ENCODE data around the gene SLC6A6. TPM values are rescaled to one million over a fixed set of nuclear protein-coding genes. Genes with fewer than 3 reads are reported as not detected.
A peak's percentile ranks its signal among the peaks of the same experiment; 100 is the strongest.

SLC6A6 gene
- total RNA-seq, 4 donors from 2014 or later: 4.4 to 10.5 (median 7.7) TPM

- Histone ChIP-seq H3K27me3 (no peaks in the 10 kb centered on the region), H3K4me3 (no peak overlapping the region), H3K4me1 (peaks cover 11 to 29% (median 20%) of the 10 kb centered on the region in 4 donors), H3K27ac (peak overlapping the region; percentile 77 to 89 (median 84)), H3K9me3 (no peaks in the 10 kb centered on the region), H3K36me3 (no peaks in the 10 kb centered on the region)
- peak; percentile 89 for DNase-seq
- 32 to 33% methylated on average over 5 to 25 of the region's 25 CpGs for WGBS, 2 donors (ENCODE audit: low coverage in 1 of 2)
- intact Hi-C loops (cut with DNase I; ENCODE audit: low total_unique reads) (no loop called here), in situ Hi-C loops (cut with MboI; ENCODE audit: low pct_ligation_motif_present in 1 of 4, low pct_unique_long_range_greater_than_20kb in 1 of 4, low sequenced_read_pairs in 3 of 4) (loop anchor here in 1 of 4 donors (25.0 kb wide), 1 partner anchor 566 kb away; the partner anchor contains the start of gene WNT7A)
- TF ChIP-seq CTCF (IDR thresholded peaks at IDR 0.05) (peak in 4 of 5 experiments; percentile 8 to 46 (median 31)), EP300 (IDR thresholded peaks at IDR 0.05; ENCODE audit: low read depth) (peak; percentile 52), POLR2AphosphoS5 (IDR thresholded peaks at IDR 0.05) (peak; percentile 79 to 84 (median 80)), POLR2A (IDR thresholded peaks at IDR 0.05) (no peak)
These were observed 50.6 kb downstream of the SLC6A6 start for GRCh38 chr3:14452740-14453710.

- TF ChIP-seq POLR2A (IDR thresholded peaks at IDR 0.05): no peak
- TF ChIP-seq CTCF (IDR thresholded peaks at IDR 0.05): no peak
- TF ChIP-seq POLR2AphosphoS5 (IDR thresholded peaks at IDR 0.05): no peak
- TF ChIP-seq EP300 (IDR thresholded peaks at IDR 0.05; ENCODE audit: low read depth): no peak
- H3K36me3 ChIP-seq: no peaks in the 10 kb centered on the region
- no peaks in the 10 kb centered on the region for H3K9me3 ChIP-seq
- H3K4me3 ChIP-seq: no peak overlapping the region
- DNase-seq: no peak
- in situ Hi-C loops (cut with MboI; ENCODE audit: low pct_ligation_motif_present in 1 of 4, low pct_unique_long_range_greater_than_20kb in 1 of 4, low sequenced_read_pairs in 3 of 4): loop anchor here in 1 of 4 donors (25.0 kb wide), 1 partner anchor 567 kb away; the partner anchor contains the start of gene WNT7A
- H3K27ac ChIP-seq: peak overlapping the region; percentile 77 to 89 (median 84)
- 73 to 80% methylated on average over 3 to 23 of the region's 23 CpGs for WGBS, 2 donors (ENCODE audit: low coverage in 1 of 2)
- H3K27me3 ChIP-seq: no peaks in the 10 kb centered on the region
- H3K4me1 ChIP-seq: peaks cover 11 to 29% (median 20%) of the 10 kb centered on the region in 4 donors
- intact Hi-C loops (cut with DNase I; ENCODE audit: low total_unique reads): no loop called here
These were observed 51.7 kb downstream of the SLC6A6 start for GRCh38 chr3:14453876-14454638.

- Histone ChIP-seq H3K4me1 (peaks cover 11 to 29% (median 20%) of the 10 kb centered on the region in 4 donors), H3K36me3 (no peaks in the 10 kb centered on the region), H3K4me3 (no peak overlapping the region), H3K9me3 (no peaks in the 10 kb centered on the region), H3K27ac (peak overlapping the region in 1 of 4 donors; percentile 89), H3K27me3 (no peaks in the 10 kb centered on the region)
- 80 to 82% methylated on average over 3 to 8 of the region's 8 CpGs for WGBS, 2 donors (ENCODE audit: low coverage in 1 of 2)
- in situ Hi-C loops (cut with MboI; ENCODE audit: low pct_ligation_motif_present in 1 of 4, low pct_unique_long_range_greater_than_20kb in 1 of 4, low sequenced_read_pairs in 3 of 4): loop anchor here in 1 of 4 donors (25.0 kb wide), 1 partner anchor 567 kb away; the partner anchor contains the start of gene WNT7A
- DNase-seq: no peak
- intact Hi-C loops (cut with DNase I; ENCODE audit: low total_unique reads): loop anchor here (5.0 kb wide), 1 partner anchor 562 kb away; no protein-coding TSS in a partner anchor
- TF ChIP-seq POLR2AphosphoS5 (IDR thresholded peaks at IDR 0.05) (no peak), POLR2A (IDR thresholded peaks at IDR 0.05) (no peak), EP300 (IDR thresholded peaks at IDR 0.05; ENCODE audit: low read depth) (no peak), CTCF (IDR thresholded peaks at IDR 0.05) (no peak)
These were observed 52.4 kb downstream of the SLC6A6 start for GRCh38 chr3:14454639-14455310.
